Measurements from ENCODE around the gene AUP1.

The AUP1 gene

DNA sequence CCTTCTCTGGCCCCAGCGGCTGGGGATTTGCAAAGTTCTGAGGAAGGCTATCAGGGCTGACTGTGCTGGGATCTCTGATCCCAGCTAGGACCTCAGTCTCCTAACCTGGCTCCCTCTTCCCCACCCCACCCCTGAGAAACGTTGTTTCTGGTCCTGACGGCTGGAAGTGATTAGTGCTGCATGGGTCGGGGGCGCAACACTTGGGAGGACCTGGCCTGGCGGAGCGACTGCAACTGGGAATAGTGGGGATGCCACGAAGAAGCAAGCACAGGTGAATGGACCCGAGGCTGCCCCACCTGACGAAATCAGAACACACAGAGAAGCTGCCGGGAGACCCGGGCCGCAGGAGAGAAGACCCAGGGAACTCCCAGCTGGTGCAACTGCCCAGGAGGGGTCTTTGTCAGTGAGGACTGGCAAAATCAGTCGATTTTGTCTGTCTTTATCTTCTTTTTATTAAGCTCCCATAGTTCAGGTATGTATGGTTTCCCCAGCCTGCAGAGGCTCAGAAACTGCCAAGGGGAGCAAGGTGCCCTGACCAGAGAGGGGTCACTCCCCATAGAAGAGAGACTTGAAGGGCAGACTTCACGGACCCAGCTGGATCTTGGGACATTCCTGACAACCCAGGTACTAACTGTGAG, 29.4 kb downstream of the AUP1 start:
- H3K79me2 ChIP-seq (ENCODE audit: insufficient read depth, low read length) = no peaks in the 10 kb centered on the region
- no peaks in the 10 kb centered on the region for H3K27me3 ChIP-seq (ENCODE audit: low read length)
- TF ChIP-seq, protein P1, sequence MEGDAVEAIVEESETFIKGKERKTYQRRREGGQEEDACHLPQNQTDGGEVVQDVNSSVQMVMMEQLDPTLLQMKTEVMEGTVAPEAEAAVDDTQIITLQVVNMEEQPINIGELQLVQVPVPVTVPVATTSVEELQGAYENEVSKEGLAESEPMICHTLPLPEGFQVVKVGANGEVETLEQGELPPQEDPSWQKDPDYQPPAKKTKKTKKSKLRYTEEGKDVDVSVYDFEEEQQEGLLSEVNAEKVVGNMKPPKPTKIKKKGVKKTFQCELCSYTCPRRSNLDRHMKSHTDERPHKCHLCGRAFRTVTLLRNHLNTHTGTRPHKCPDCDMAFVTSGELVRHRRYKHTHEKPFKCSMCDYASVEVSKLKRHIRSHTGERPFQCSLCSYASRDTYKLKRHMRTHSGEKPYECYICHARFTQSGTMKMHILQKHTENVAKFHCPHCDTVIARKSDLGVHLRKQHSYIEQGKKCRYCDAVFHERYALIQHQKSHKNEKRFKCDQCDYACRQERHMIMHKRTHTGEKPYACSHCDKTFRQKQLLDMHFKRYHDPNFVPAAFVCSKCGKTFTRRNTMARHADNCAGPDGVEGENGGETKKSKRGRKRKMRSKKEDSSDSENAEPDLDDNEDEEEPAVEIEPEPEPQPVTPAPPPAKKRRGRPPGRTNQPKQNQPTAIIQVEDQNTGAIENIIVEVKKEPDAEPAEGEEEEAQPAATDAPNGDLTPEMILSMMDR (IDR thresholded peaks at IDR 0.05; ENCODE audit: insufficient read depth, low read length, poor library complexity, severe bottlenecking) = no peak
- TF ChIP-seq EZH2phosphoT487 (conservative IDR thresholded peaks at IDR 0.05; ENCODE audit: low read length) = no peak
- H4K20me1 ChIP-seq (ENCODE audit: low read depth, low read length) = no peaks in the 10 kb centered on the region
- H3K27ac ChIP-seq (ENCODE audit: low read depth, low read length) = no peak overlapping the region
- H3K9me3 ChIP-seq (ENCODE audit: insufficient read depth, low read length) = no peaks in the 10 kb centered on the region
- no peaks in the 10 kb centered on the region for H3K36me3 ChIP-seq (ENCODE audit: low read length)
- no peaks in the 10 kb centered on the region for H3K9me2 ChIP-seq (replicated peaks; ENCODE audit: insufficient read depth, low read length)
- no peaks in the 10 kb centered on the region for H3F3A ChIP-seq (ENCODE audit: insufficient read depth)
- no peak overlapping the region for H2AFZ ChIP-seq (ENCODE audit: low read depth, low read length, severe bottlenecking)
- H3K4me3 ChIP-seq (ENCODE audit: insufficient read depth, low read length, poor library complexity, severe bottlenecking) = no peak overlapping the region
- H3K4me2 ChIP-seq (ENCODE audit: low read depth, low read length, poor library complexity, severe bottlenecking) = no peak overlapping the region
- H3K9ac ChIP-seq (ENCODE audit: low read length) = no peak overlapping the region

DNA sequence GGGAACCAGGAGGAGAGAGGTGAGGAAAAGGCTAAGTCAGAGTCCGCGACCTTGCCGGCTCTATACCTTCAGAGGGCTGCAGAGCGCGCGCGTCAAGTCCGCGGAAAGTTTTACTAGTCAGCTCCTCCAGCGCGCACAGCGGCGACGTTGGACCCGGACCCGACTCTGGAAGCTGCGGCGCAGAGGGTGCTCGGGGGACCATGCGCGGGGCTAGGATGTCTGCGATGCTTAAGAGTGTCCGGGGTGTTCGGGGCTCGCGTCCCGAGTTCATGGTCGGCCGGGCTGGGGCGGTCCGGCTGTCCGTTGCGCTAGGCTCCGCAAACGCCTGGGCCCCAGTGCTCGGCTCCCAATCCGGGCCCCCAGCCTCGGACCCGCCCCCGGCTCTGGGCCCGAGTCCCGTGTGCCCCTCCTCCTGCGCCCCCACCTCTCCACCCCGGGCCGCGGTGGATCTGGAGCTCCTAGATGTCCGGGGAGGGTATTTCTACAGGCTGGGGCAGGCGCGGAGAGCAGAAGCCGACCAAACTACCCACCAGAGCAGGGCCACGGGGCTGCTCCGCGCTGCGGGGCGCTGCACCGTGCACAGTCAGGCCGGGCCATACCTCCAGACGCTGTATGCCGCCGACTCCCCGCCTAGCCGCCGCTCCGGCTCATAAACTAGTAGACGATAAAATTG, 30.1 kb downstream of the AUP1 start, which contains the start of gene LBX2:
TSS of gene LBX2 (minus strand) at position 337 of the 673 bp plus-strand sequence. CDS start at position 271, 66 bp downstream.
- Histone ChIP-seq H3K4me3 (ENCODE audit: insufficient read depth, low read length, poor library complexity, severe bottlenecking) (no peak within 1 kb of the TSS), H3K36me3 (ENCODE audit: low read length) (no peaks in the 10 kb centered on the region), H4K20me1 (ENCODE audit: low read depth, low read length) (no peaks in the 10 kb centered on the region), H3K27me3 (ENCODE audit: low read length) (no peaks in the 10 kb centered on the region), H3K4me2 (ENCODE audit: low read depth, low read length, poor library complexity, severe bottlenecking) (no peak within 1 kb of the TSS), H2AFZ (ENCODE audit: low read depth, low read length, severe bottlenecking) (no peak within 1 kb of the TSS), H3K27ac (ENCODE audit: low read depth, low read length) (no peak within 1 kb of the TSS), H3K79me2 (ENCODE audit: insufficient read depth, low read length) (no peaks in the 10 kb centered on the region), H3K9me3 (ENCODE audit: insufficient read depth, low read length) (no peaks in the 10 kb centered on the region), H3K9ac (ENCODE audit: low read length) (no peak within 1 kb of the TSS), H3K9me2 (replicated peaks; ENCODE audit: insufficient read depth, low read length) (no peaks in the 10 kb centered on the region), H3F3A (ENCODE audit: insufficient read depth) (no peaks in the 10 kb centered on the region)
- no peak for TF ChIP-seq EZH2phosphoT487 (conservative IDR thresholded peaks at IDR 0.05; ENCODE audit: low read length)
- TF ChIP-seq, protein P1 (IDR thresholded peaks at IDR 0.05; ENCODE audit: insufficient read depth, low read length, poor library complexity, severe bottlenecking) = no peak

DNA sequence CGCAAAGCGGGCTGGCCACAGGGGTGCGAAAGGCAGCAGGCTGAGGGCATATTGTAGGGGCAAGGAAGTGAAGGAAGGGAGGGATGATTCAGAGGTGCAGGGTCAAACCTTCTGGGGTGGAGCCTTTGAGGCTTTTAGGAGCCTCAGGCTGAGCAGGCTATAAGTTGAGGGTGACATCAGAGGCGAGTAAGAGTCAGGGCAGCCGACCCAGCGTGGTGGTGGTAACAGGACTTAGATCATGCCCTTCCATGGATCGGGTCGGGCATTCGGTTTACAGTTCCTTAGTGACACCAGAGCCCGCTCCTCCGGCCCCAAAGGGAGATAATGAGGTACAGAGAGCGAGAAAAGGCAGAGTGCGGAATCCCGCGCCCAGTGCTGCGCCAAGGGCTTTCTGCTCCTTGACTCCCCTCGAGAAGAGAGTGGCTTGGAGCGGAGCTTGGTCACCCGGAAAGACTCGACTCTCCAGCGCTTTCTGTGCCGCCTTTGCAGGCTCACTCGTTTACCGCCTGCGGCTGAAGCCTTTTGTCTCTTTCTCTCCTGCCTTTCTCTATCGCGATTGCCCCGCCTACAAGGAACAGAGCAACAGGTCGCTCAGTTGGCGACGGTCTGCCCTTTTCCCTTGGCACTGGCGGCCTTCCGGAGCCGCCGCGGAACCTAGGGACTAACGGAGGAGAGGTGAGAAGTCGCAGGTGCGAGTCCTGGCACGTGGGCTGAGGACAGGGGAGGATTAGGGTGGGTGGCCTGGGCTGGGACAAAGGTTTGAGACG, 30.8 kb downstream of the AUP1 start:
- no peaks in the 10 kb centered on the region for H3K9me3 ChIP-seq (ENCODE audit: insufficient read depth, low read length)
- H3K36me3 ChIP-seq (ENCODE audit: low read length) = no peaks in the 10 kb centered on the region
- H3K79me2 ChIP-seq (ENCODE audit: insufficient read depth, low read length) = no peaks in the 10 kb centered on the region
- H4K20me1 ChIP-seq (ENCODE audit: low read depth, low read length) = no peaks in the 10 kb centered on the region
- no peak overlapping the region for H3K4me3 ChIP-seq (ENCODE audit: insufficient read depth, low read length, poor library complexity, severe bottlenecking)
- H3K9ac ChIP-seq (ENCODE audit: low read length) = no peak overlapping the region
- TF ChIP-seq EZH2phosphoT487 (conservative IDR thresholded peaks at IDR 0.05; ENCODE audit: low read length) = no peak
- TF ChIP-seq, protein P1 (IDR thresholded peaks at IDR 0.05; ENCODE audit: insufficient read depth, low read length, poor library complexity, severe bottlenecking) = no peak
- no peaks in the 10 kb centered on the region for H3K9me2 ChIP-seq (replicated peaks; ENCODE audit: insufficient read depth, low read length)
- no peak overlapping the region for H2AFZ ChIP-seq (ENCODE audit: low read depth, low read length, severe bottlenecking)
- no peak overlapping the region for H3K27ac ChIP-seq (ENCODE audit: low read depth, low read length)
- H3F3A ChIP-seq (ENCODE audit: insufficient read depth) = no peaks in the 10 kb centered on the region
- H3K4me2 ChIP-seq (ENCODE audit: low read depth, low read length, poor library complexity, severe bottlenecking) = no peak overlapping the region
- no peaks in the 10 kb centered on the region for H3K27me3 ChIP-seq (ENCODE audit: low read length)
